Endothelial cell (in vitro differentiated cells): ENCODE data around the gene SYMPK. TPM values are rescaled to one million over a fixed set of nuclear protein-coding genes. Genes with fewer than 3 reads are reported as not detected.

Source experiments
- DNase-seq: peaks from one replicate; pipeline ENCODE4 v3.0.0; 2021; ENCODE audit warnings: low spot score
- H3K27ac Mint-ChIP-seq: one replicate; pipeline ENCODE4 v1.8.0; 2021; ENCODE audit warnings: mixed read lengths, inconsistent platforms; ENCODE audit not compliant: unreplicated experiment
- H3K27me3 Mint-ChIP-seq: one replicate; pipeline ENCODE4 v1.8.0; 2021; ENCODE audit warnings: mild to moderate bottlenecking, moderate library complexity, mixed read lengths, inconsistent platforms; ENCODE audit not compliant: unreplicated experiment
- H3K36me3 Mint-ChIP-seq: one replicate; pipeline ENCODE4 v1.8.0; 2021; ENCODE audit warnings: mild to moderate bottlenecking, low read depth, mixed read lengths, inconsistent platforms; ENCODE audit not compliant: unreplicated experiment
- H3K4me1 Mint-ChIP-seq: one replicate; pipeline ENCODE4 v1.8.0; 2021; ENCODE audit warnings: mild to moderate bottlenecking, mixed read lengths, inconsistent platforms; ENCODE audit not compliant: unreplicated experiment
- H3K4me3 Mint-ChIP-seq: one replicate; pipeline ENCODE4 v1.8.0; 2021; ENCODE audit warnings: mild to moderate bottlenecking, mixed read lengths, inconsistent platforms; ENCODE audit not compliant: unreplicated experiment
- H3K9me3 Mint-ChIP-seq: one replicate; pipeline ENCODE4 v1.8.0; 2021; ENCODE audit warnings: mixed read lengths, inconsistent platforms; ENCODE audit not compliant: unreplicated experiment
- total RNA-seq: library from RNA; stranded (reverse); fragmentation: NEBNext Ultra II Directional; extraction: Animal tissue kit (Norgen Biotek cat#: 25700); gene quantifications from one replicate; pipeline ENCODE4 v1.2.1, GENCODE V29; 2021; ENCODE audit not compliant: unreplicated experiment
- TF ChIP-seq, protein P1 (sequence below): fragments of 200-600 bp; sonication (generic); IDR thresholded peaks from one replicate; pipeline ENCODE4 v1.5.0; 2021; ENCODE audit warnings: antibody characterized with exemption; ENCODE audit not compliant: unreplicated experiment

Gene SYMPK
- total RNA-seq, 1 donor from 2014 or later = 70.7 TPM

DNA sequence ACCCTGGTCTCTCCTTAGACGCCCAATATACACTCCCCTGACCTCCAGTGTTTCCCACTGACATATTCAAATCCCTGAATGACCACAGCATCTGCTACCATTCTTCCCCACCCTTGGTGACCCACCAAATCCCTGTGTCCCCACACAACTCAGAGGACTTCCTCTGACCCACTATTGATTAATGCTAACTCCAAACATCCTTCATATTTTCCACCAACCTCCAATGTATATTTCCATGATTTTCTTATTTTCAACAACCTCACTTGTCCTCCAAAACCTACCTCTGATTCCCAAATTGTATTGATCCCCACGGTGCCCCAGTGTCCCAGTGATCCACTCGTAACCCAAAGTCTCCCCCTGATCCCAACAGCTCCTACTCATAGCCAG lies 69.8 kb downstream of the SYMPK start:
- TF ChIP-seq, protein P1, sequence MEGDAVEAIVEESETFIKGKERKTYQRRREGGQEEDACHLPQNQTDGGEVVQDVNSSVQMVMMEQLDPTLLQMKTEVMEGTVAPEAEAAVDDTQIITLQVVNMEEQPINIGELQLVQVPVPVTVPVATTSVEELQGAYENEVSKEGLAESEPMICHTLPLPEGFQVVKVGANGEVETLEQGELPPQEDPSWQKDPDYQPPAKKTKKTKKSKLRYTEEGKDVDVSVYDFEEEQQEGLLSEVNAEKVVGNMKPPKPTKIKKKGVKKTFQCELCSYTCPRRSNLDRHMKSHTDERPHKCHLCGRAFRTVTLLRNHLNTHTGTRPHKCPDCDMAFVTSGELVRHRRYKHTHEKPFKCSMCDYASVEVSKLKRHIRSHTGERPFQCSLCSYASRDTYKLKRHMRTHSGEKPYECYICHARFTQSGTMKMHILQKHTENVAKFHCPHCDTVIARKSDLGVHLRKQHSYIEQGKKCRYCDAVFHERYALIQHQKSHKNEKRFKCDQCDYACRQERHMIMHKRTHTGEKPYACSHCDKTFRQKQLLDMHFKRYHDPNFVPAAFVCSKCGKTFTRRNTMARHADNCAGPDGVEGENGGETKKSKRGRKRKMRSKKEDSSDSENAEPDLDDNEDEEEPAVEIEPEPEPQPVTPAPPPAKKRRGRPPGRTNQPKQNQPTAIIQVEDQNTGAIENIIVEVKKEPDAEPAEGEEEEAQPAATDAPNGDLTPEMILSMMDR = no peak
- H3K4me1 Mint-ChIP-seq = peaks cover 27% of the 10 kb centered on the region
- H3K27me3 Mint-ChIP-seq = peaks cover 21% of the 10 kb centered on the region
- peaks cover 35% of the 10 kb centered on the region for H3K36me3 Mint-ChIP-seq
- peak overlapping the region; percentile 97 for H3K27ac Mint-ChIP-seq
- no peak for DNase-seq
- H3K4me3 Mint-ChIP-seq = peak overlapping the region; percentile 92
- no peaks in the 10 kb centered on the region for H3K9me3 Mint-ChIP-seq

DNA sequence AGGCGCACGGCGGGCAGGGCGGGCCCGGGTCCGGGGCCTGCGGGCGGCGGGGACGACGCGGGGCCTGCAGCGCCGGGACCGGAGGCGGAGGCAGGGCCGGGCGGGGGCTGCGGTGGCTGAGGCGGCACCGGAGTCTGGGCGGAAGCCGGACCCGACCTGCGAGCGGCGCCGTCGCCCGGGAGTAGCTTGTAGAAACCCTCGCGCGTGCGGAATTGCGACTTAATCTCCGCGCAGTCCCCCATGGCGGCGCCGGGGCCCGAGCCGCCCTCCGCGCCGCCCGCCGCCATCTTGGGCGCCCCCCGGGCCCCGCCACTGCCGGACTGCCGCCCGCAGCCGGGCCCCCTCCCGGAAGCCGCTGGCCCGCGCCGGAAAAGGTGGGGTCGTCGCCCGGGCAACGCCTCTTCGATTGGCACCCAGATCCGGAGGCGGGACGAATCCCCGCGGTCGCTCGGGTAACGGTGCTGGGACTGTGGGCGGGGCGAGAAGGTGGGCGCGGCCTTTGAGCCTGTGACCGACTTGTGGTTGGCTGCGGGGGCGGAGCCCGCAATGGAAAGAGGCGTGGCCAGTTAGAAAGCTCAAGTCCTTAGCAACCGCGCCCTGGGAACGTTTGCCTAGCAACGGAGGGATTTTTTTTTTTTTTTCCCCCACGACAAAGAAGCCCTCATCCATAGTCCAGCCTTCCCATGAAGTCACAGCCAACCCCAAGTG lies 70.3 kb downstream of the SYMPK start, which contains the start of gene DMWD:
Gene DMWD (minus strand): TSS at position 376 of the 708 bp plus-strand sequence. CDS start 89 bp downstream, at position 287.
- Mint-ChIP-seq H3K27me3 (peaks cover 20% of the 10 kb centered on the region), H3K4me1 (peaks cover 30% of the 10 kb centered on the region), H3K9me3 (no peaks in the 10 kb centered on the region), H3K4me3 (peak within 1 kb of the TSS; percentile 98), H3K27ac (peak within 1 kb of the TSS; percentile 97), H3K36me3 (peaks cover 40% of the 10 kb centered on the region)
- peak; percentile 100 for DNase-seq
- TF ChIP-seq, protein P1 = no peak

- H3K36me3 Mint-ChIP-seq = peaks cover 47% of the 10 kb centered on the region
- DNase-seq = no peak
- TF ChIP-seq, protein P1 = no peak
- peaks cover 33% of the 10 kb centered on the region for H3K4me1 Mint-ChIP-seq
- peak overlapping the region; percentile 98 for H3K4me3 Mint-ChIP-seq
- no peaks in the 10 kb centered on the region for H3K9me3 Mint-ChIP-seq
- peak overlapping the region; percentile 93 for H3K27ac Mint-ChIP-seq
- H3K27me3 Mint-ChIP-seq = peaks cover 20% of the 10 kb centered on the region
Measured at GRCh38 chr19:45791744-45792469, 71.0 kb downstream of the SYMPK start.

DNA sequence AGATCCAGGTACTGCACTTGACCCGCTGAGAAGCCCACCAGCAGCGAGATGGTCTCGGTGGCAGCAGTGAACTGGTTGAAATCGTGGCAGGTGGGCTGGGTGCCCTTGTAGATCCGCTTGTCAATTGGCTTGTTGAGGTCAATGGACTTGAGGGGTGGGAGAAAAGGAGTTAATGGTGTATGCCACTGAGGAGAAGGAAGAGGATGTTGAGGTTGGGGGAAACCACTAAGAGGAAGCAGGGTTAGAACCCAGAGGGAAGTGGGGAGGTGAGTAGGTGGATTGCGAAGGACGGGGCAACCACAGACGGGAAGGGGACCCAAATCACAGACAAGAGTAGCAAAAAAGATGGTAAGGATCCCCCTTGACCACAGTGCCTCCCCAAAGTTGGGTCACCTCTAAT lies 72.0 kb downstream of the SYMPK start:
- Mint-ChIP-seq H3K27ac (peak overlapping the region; percentile 93), H3K36me3 (peaks cover 51% of the 10 kb centered on the region), H3K4me3 (peak overlapping the region; percentile 98), H3K9me3 (no peaks in the 10 kb centered on the region), H3K27me3 (peaks cover 20% of the 10 kb centered on the region), H3K4me1 (peaks cover 33% of the 10 kb centered on the region)
- no peak for DNase-seq
- TF ChIP-seq, protein P1 = no peak
